ENCODE measurements around the gene PEX14. TPM values are rescaled to one million over a fixed set of nuclear protein-coding genes. Genes with fewer than 3 reads are reported as not detected.
A peak's percentile ranks its signal among the peaks of the same experiment; 100 is the strongest.

The PEX14 gene
- total and polyA plus RNA-seq, 9 of the 15 experiments (the other 6 are each of a cell fraction or from before 2014, with no cell fraction given): 2.6 to 45.7 (median 22.7) TPM

DNA sequence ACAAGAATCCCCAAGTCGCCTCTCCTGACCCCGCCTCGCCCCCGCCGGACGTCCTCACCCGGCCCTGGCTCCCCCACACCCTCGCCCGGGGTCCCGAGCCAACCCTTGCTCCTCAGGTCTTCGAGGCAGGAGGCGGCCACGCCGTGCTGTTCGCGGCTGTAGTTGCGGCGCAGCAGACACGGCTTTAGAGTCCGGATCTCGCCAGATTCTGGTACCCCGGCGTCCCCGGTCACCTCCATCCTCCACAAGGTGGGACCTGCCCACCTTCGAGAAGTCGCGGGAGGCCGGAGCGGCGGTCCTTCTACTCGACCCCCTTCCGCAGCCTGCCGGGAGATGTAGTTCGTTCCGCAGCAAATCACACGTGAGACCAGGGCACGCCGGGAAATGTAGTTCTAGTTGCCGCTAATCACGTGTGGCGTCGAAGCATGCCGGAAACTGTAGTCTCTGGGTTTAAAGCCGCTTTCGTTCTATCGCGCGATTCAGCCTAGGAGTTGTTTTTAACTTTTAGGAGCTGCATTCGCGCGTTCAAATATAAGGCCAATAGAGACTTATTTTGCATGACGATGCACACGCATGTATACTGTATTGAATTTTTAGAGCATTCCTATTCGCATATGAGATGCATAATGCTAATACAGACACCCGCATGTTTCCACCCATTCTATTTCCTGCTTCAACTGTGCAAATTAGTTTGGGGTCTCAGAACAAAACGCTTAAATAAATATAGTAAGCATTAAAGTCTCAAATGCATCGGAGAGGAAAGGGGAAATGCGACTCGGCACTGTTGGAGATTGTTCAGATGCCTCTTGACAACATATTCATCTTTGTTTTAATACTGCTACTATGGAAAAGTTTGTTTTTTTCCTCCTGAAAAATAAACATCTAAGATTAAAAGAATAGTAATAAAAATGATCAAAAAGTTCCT lies 2.3 kb upstream of the PEX14 start, which contains the start of gene DFFA (continued):
- 0 out of 4 replicates have a peak, but pooled peaks of 1 of the 2 experiments have one; percentile 57 for TF ChIP-seq BCLAF1 (IDR thresholded peaks at IDR 0.05; ENCODE audit: borderline replicate concordance in 1 of 2, control insufficient read depth in 1 of 2, low read depth in 2 of 2, low read length in 1 of 2)
- no peak for TF ChIP-seq ZNF408 (CRISPR knock-in tag; IDR thresholded peaks at IDR 0.05; ENCODE audit: low read depth)
- peak; percentile 78; the same call in 1 of the 2 replicates for TF ChIP-seq CTBP1 (IDR thresholded peaks at IDR 0.05; ENCODE audit: borderline replicate concordance)
- peak; percentile 65; the same call in 1 of the 2 replicates for TF ChIP-seq GATAD2B (IDR thresholded peaks at IDR 0.05; ENCODE audit: borderline replicate concordance)
- TF ChIP-seq, protein P1, sequence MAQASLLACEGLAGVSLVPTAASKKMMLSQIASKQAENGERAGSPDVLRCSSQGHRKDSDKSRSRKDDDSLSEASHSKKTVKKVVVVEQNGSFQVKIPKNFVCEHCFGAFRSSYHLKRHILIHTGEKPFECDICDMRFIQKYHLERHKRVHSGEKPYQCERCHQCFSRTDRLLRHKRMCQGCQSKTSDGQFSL (CRISPR knock-in tag; IDR thresholded peaks at IDR 0.05): peak; percentile 87
- TF ChIP-seq, protein P1 (tag; IDR thresholded peaks at IDR 0.05): peak in 1 of 2 experiments; percentile 32; a peak in 1 of 4 replicates
- TF ChIP-seq FOXK1 (CRISPR knock-in tag; IDR thresholded peaks at IDR 0.05; ENCODE audit: borderline replicate concordance): no peak; the same call in 1 of the 2 replicates
- TF ChIP-seq, protein P2, sequence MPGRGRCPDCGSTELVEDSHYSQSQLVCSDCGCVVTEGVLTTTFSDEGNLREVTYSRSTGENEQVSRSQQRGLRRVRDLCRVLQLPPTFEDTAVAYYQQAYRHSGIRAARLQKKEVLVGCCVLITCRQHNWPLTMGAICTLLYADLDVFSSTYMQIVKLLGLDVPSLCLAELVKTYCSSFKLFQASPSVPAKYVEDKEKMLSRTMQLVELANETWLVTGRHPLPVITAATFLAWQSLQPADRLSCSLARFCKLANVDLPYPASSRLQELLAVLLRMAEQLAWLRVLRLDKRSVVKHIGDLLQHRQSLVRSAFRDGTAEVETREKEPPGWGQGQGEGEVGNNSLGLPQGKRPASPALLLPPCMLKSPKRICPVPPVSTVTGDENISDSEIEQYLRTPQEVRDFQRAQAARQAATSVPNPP (IDR thresholded peaks at IDR 0.05; ENCODE audit: borderline replicate concordance, insufficient read depth, insufficient read length): no peak
- TF ChIP-seq POLR2B (IDR thresholded peaks at IDR 0.05; ENCODE audit: low read depth, partially characterized antibody): peak; percentile 49
- 0 out of 2 replicates have a peak, but pooled peaks have one; percentile 25 for TF ChIP-seq E2F4 (CRISPR knock-in tag; IDR thresholded peaks at IDR 0.05; ENCODE audit: low read depth)
- peak; percentile 99 for TF ChIP-seq L3MBTL2 (IDR thresholded peaks at IDR 0.05)
- no peak for TF ChIP-seq TEAD2 (tag; IDR thresholded peaks at IDR 0.05)
- peak in 1 of 3 experiments; percentile 26; a peak in 2 of 6 replicates for TF ChIP-seq CTCF (IDR thresholded peaks at IDR 0.05 in 2 of 3, conservative IDR thresholded peaks at IDR 0.05 in 1 of 3; ENCODE audit: insufficient read depth in 2 of 3, low read depth in 1 of 3, low read length in 3 of 3)
- TF ChIP-seq ZNF589 (CRISPR knock-in tag; IDR thresholded peaks at IDR 0.05; ENCODE audit: low read depth): no peak; the same call in 1 of the 2 replicates
- peak; percentile 73 for TF ChIP-seq SMAD3 (CRISPR knock-in tag; conservative IDR thresholded peaks at IDR 0.05)
- peak; percentile 92; the same call in 1 of the 2 replicates for TF ChIP-seq KAT7 (CRISPR knock-in tag; IDR thresholded peaks at IDR 0.05; ENCODE audit: borderline replicate concordance)
